GM19395 (cell line): ENCODE data around the gene FBLN1.

Experiments
- ATAC-seq: cut with Tn5 transposase; IDR thresholded peaks from one replicate; pipeline ENCODE4 v1.9.1; 2021; ENCODE audit warnings: mild to moderate bottlenecking, moderate library complexity; ENCODE audit not compliant: unreplicated experiment

Gene FBLN1

GRCh38 chr22:45564349-45565030 lies 61.8 kb downstream of the FBLN1 start:
- no peak for ATAC-seq

GRCh38 chr22:45565171-45565570 lies 62.5 kb downstream of the FBLN1 start:
- no peak for ATAC-seq

- no peak for ATAC-seq
These were observed 63.3 kb downstream of the FBLN1 start for GRCh38 chr22:45565973-45566372.

- no peak for ATAC-seq
These were observed 65.5 kb downstream of the FBLN1 start for GRCh38 chr22:45568213-45568612.

GRCh38 chr22:45571089-45571488 lies 68.4 kb downstream of the FBLN1 start:
- ATAC-seq = no peak

GRCh38 chr22:45572444-45572843 lies 69.8 kb downstream of the FBLN1 start:
- ATAC-seq = no peak

GRCh38 chr22:45574069-45574703 lies 71.5 kb downstream of the FBLN1 start:
- ATAC-seq = no peak

GRCh38 chr22:45575173-45575572 lies 72.5 kb downstream of the FBLN1 start:
- no peak for ATAC-seq

- no peak for ATAC-seq
These were observed 73.1 kb downstream of the FBLN1 start for GRCh38 chr22:45575607-45576272.

- no peak for ATAC-seq
These were observed 73.6 kb downstream of the FBLN1 start for GRCh38 chr22:45576273-45576625.

GRCh38 chr22:45576730-45577464 lies 74.2 kb downstream of the FBLN1 start:
- no peak for ATAC-seq

GRCh38 chr22:45577746-45578523 lies 75.3 kb downstream of the FBLN1 start:
- ATAC-seq = no peak

GRCh38 chr22:45578524-45579147 lies 76.0 kb downstream of the FBLN1 start:
- ATAC-seq = no peak

GRCh38 chr22:45579306-45579705 lies 76.6 kb downstream of the FBLN1 start:
- ATAC-seq = no peak

- no peak for ATAC-seq
These were observed 77.4 kb downstream of the FBLN1 start for GRCh38 chr22:45579806-45580725.

GRCh38 chr22:45580726-45581381 lies 78.2 kb downstream of the FBLN1 start:
- no peak for ATAC-seq

- ATAC-seq = no peak
These were observed 78.9 kb downstream of the FBLN1 start for GRCh38 chr22:45581549-45582080.

GRCh38 chr22:45582236-45582954 lies 79.7 kb downstream of the FBLN1 start:
- no peak for ATAC-seq
